Measurements from ENCODE around the gene AGAP1.

The AGAP1 gene

GRCh38 chr2:236114959-236115358 is 621.1 kb downstream of the AGAP1 start:
- H3K27me3 ChIP-seq (ENCODE audit: control insufficient read depth, insufficient read depth, low read length, poor library complexity, severe bottlenecking) = peaks cover 59% of the 10 kb centered on the region
- no peak overlapping the region for H3K4me3 ChIP-seq (ENCODE audit: insufficient read depth, low read depth, low read length)
- peaks cover 7% of the 10 kb centered on the region for H3K4me1 ChIP-seq (ENCODE audit: control insufficient read depth, insufficient read depth, low read length)
- no peaks in the 10 kb centered on the region for H3K9me3 ChIP-seq (ENCODE audit: control insufficient read depth, low read length)
- H3K36me3 ChIP-seq (ENCODE audit: control insufficient read depth, insufficient read depth, low read length) = no peaks in the 10 kb centered on the region
- 93% methylated on average over 15 of the region's 15 CpGs for WGBS, 2 experiments
- no peak overlapping the region for H3K27ac ChIP-seq (ENCODE audit: insufficient read depth, low read depth, low read length, poor library complexity, severe bottlenecking)

GRCh38 chr2:236117401-236117800 is 623.6 kb downstream of the AGAP1 start:
- WGBS, 2 experiments = 82 to 84% methylated on average over 10 of the region's 10 CpGs
- Histone ChIP-seq H3K27me3 (ENCODE audit: control insufficient read depth, insufficient read depth, low read length, poor library complexity, severe bottlenecking) (peaks cover 70% of the 10 kb centered on the region), H3K9me3 (ENCODE audit: control insufficient read depth, low read length) (no peaks in the 10 kb centered on the region), H3K36me3 (ENCODE audit: control insufficient read depth, insufficient read depth, low read length) (no peaks in the 10 kb centered on the region), H3K27ac (ENCODE audit: insufficient read depth, low read depth, low read length, poor library complexity, severe bottlenecking) (no peak overlapping the region), H3K4me1 (ENCODE audit: control insufficient read depth, insufficient read depth, low read length) (peaks cover 7% of the 10 kb centered on the region), H3K4me3 (ENCODE audit: insufficient read depth, low read depth, low read length) (no peak overlapping the region)

DNA sequence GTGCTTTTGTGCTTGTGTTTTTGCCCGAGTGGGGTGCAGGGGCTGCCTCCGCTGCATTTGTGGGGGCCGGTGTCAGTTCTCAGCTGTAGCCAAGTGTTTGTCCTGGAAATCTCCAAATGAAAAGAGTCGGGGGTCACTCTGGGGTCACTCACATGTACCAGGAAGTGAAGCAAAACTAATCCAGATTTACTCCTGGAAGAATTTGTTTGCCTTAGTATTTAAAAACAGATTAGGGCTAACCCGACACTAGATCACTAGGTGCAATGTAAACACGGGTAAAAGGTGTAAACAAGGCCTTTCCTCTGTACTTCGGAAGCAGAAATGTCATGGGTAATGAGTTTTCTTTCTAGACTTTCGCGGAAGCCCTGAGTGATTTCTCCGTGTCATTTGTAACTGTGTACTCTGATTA is 624.0 kb downstream of the AGAP1 start:
- WGBS, 2 experiments = 32 to 36% methylated on average over 10 of the region's 10 CpGs
- Histone ChIP-seq H3K27me3 (ENCODE audit: control insufficient read depth, insufficient read depth, low read length, poor library complexity, severe bottlenecking) (peaks cover 70% of the 10 kb centered on the region), H3K9me3 (ENCODE audit: control insufficient read depth, low read length) (no peaks in the 10 kb centered on the region), H3K36me3 (ENCODE audit: control insufficient read depth, insufficient read depth, low read length) (no peaks in the 10 kb centered on the region), H3K27ac (ENCODE audit: insufficient read depth, low read depth, low read length, poor library complexity, severe bottlenecking) (no peak overlapping the region), H3K4me3 (ENCODE audit: insufficient read depth, low read depth, low read length) (no peak overlapping the region), H3K4me1 (ENCODE audit: control insufficient read depth, insufficient read depth, low read length) (peaks cover 7% of the 10 kb centered on the region)

DNA sequence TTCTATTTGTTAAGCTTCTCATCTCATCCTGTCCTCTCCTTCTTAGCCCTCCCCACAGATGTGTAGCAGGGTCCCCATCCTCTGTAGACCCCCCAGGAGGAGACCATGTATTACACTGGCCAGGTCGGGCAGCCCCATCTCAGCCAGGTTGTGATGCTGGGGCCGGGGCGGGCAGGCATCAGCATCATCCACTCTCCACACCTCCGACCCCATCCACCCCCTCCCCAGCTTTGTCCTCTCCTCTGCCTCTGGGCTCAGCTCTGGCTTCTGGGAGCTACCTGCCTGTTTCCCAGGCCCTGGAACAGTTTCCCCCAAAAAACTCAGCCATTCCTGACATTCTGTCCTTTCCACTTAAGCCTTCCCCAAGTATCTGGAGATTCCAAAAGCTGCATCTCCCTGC is 625.2 kb downstream of the AGAP1 start:
- H3K4me3 ChIP-seq (ENCODE audit: insufficient read depth, low read depth, low read length) = no peak overlapping the region
- H3K27ac ChIP-seq (ENCODE audit: insufficient read depth, low read depth, low read length, poor library complexity, severe bottlenecking) = no peak overlapping the region
- H3K36me3 ChIP-seq (ENCODE audit: control insufficient read depth, insufficient read depth, low read length) = no peaks in the 10 kb centered on the region
- H3K27me3 ChIP-seq (ENCODE audit: control insufficient read depth, insufficient read depth, low read length, poor library complexity, severe bottlenecking) = peaks cover 63% of the 10 kb centered on the region
- H3K9me3 ChIP-seq (ENCODE audit: control insufficient read depth, low read length) = no peaks in the 10 kb centered on the region
- WGBS, 2 experiments = 84 to 87% methylated on average over 4 of the region's 4 CpGs
- H3K4me1 ChIP-seq (ENCODE audit: control insufficient read depth, insufficient read depth, low read length) = peaks cover 7% of the 10 kb centered on the region

DNA sequence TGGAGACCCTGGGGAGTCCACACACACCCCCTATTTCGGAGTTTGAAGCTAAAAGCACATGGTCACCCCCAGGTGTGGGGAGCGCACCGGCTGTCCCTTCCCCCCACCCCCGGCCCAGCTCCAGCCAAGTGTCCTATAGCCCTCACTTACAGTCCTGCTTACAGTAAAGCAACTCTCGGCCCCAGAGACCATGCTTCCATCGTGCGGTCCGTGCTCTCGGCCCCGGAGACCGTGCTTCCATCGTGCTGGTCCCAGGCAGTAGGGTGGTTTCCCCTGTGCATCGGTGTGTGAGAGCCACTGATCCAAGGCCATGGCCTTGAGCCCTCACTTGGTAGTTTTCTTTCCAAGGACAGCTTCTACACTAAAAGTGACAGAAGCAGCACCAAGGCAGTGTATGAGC is 625.6 kb downstream of the AGAP1 start:
- 88 to 89% methylated on average over 13 of the region's 13 CpGs for whole genome bisulfite sequencing, 2 experiments
- Histone ChIP-seq H3K4me3 (ENCODE audit: insufficient read depth, low read depth, low read length) (no peak overlapping the region), H3K27ac (ENCODE audit: insufficient read depth, low read depth, low read length, poor library complexity, severe bottlenecking) (no peak overlapping the region), H3K9me3 (ENCODE audit: control insufficient read depth, low read length) (no peaks in the 10 kb centered on the region), H3K4me1 (ENCODE audit: control insufficient read depth, insufficient read depth, low read length) (peaks cover 7% of the 10 kb centered on the region), H3K36me3 (ENCODE audit: control insufficient read depth, insufficient read depth, low read length) (no peaks in the 10 kb centered on the region), H3K27me3 (ENCODE audit: control insufficient read depth, insufficient read depth, low read length, poor library complexity, severe bottlenecking) (peaks cover 60% of the 10 kb centered on the region)

GRCh38 chr2:236120141-236120601 is 626.3 kb downstream of the AGAP1 start:
- Histone ChIP-seq H3K27ac (ENCODE audit: insufficient read depth, low read depth, low read length, poor library complexity, severe bottlenecking) (no peak overlapping the region), H3K9me3 (ENCODE audit: control insufficient read depth, low read length) (no peaks in the 10 kb centered on the region), H3K4me1 (ENCODE audit: control insufficient read depth, insufficient read depth, low read length) (peaks cover 7% of the 10 kb centered on the region), H3K27me3 (ENCODE audit: control insufficient read depth, insufficient read depth, low read length, poor library complexity, severe bottlenecking) (peaks cover 55% of the 10 kb centered on the region), H3K4me3 (ENCODE audit: insufficient read depth, low read depth, low read length) (no peak overlapping the region), H3K36me3 (ENCODE audit: control insufficient read depth, insufficient read depth, low read length) (peaks cover 4% of the 10 kb centered on the region)
- 91% methylated on average over 29 of the region's 29 CpGs for WGBS, 2 experiments

GRCh38 chr2:236120829-236121228 is 627.0 kb downstream of the AGAP1 start:
- Histone ChIP-seq H3K9me3 (ENCODE audit: control insufficient read depth, low read length) (no peaks in the 10 kb centered on the region), H3K27ac (ENCODE audit: insufficient read depth, low read depth, low read length, poor library complexity, severe bottlenecking) (no peak overlapping the region), H3K27me3 (ENCODE audit: control insufficient read depth, insufficient read depth, low read length, poor library complexity, severe bottlenecking) (peaks cover 52% of the 10 kb centered on the region), H3K4me3 (ENCODE audit: insufficient read depth, low read depth, low read length) (no peak overlapping the region), H3K36me3 (ENCODE audit: control insufficient read depth, insufficient read depth, low read length) (peaks cover 9% of the 10 kb centered on the region), H3K4me1 (ENCODE audit: control insufficient read depth, insufficient read depth, low read length) (peaks cover 7% of the 10 kb centered on the region)
- 82 to 84% methylated on average over 5 of the region's 5 CpGs for WGBS, 2 experiments

- H3K36me3 ChIP-seq (ENCODE audit: control insufficient read depth, insufficient read depth, low read length) = peaks cover 9% of the 10 kb centered on the region
- no peak overlapping the region for H3K4me3 ChIP-seq (ENCODE audit: insufficient read depth, low read depth, low read length)
- no peak overlapping the region for H3K27ac ChIP-seq (ENCODE audit: insufficient read depth, low read depth, low read length, poor library complexity, severe bottlenecking)
- 90% methylated on average over 6 to 7 of the region's 7 CpGs for WGBS, 2 experiments
- H3K27me3 ChIP-seq (ENCODE audit: control insufficient read depth, insufficient read depth, low read length, poor library complexity, severe bottlenecking) = peaks cover 45% of the 10 kb centered on the region
- H3K4me1 ChIP-seq (ENCODE audit: control insufficient read depth, insufficient read depth, low read length) = peaks cover 7% of the 10 kb centered on the region
- no peaks in the 10 kb centered on the region for H3K9me3 ChIP-seq (ENCODE audit: control insufficient read depth, low read length)
Measured at GRCh38 chr2:236121546-236121945, 627.7 kb downstream of the AGAP1 start.

- peaks cover 9% of the 10 kb centered on the region for H3K36me3 ChIP-seq (ENCODE audit: control insufficient read depth, insufficient read depth, low read length)
- 89 to 97% methylated on average over 3 of the region's 3 CpGs for WGBS, 2 experiments
- H3K9me3 ChIP-seq (ENCODE audit: control insufficient read depth, low read length) = no peaks in the 10 kb centered on the region
- no peak overlapping the region for H3K27ac ChIP-seq (ENCODE audit: insufficient read depth, low read depth, low read length, poor library complexity, severe bottlenecking)
- H3K27me3 ChIP-seq (ENCODE audit: control insufficient read depth, insufficient read depth, low read length, poor library complexity, severe bottlenecking) = peaks cover 38% of the 10 kb centered on the region
- H3K4me3 ChIP-seq (ENCODE audit: insufficient read depth, low read depth, low read length) = no peak overlapping the region
- H3K4me1 ChIP-seq (ENCODE audit: control insufficient read depth, insufficient read depth, low read length) = peaks cover 7% of the 10 kb centered on the region
Measured at GRCh38 chr2:236122236-236122635, 628.4 kb downstream of the AGAP1 start.

GRCh38 chr2:236123716-236124115 is 629.9 kb downstream of the AGAP1 start:
- Histone ChIP-seq H3K4me3 (ENCODE audit: insufficient read depth, low read depth, low read length) (no peak overlapping the region), H3K27ac (ENCODE audit: insufficient read depth, low read depth, low read length, poor library complexity, severe bottlenecking) (no peak overlapping the region), H3K4me1 (ENCODE audit: control insufficient read depth, insufficient read depth, low read length) (no peaks in the 10 kb centered on the region), H3K36me3 (ENCODE audit: control insufficient read depth, insufficient read depth, low read length) (peaks cover 9% of the 10 kb centered on the region), H3K27me3 (ENCODE audit: control insufficient read depth, insufficient read depth, low read length, poor library complexity, severe bottlenecking) (peaks cover 24% of the 10 kb centered on the region), H3K9me3 (ENCODE audit: control insufficient read depth, low read length) (no peaks in the 10 kb centered on the region)
- 96 to 97% methylated on average over 19 of the region's 19 CpGs for WGBS, 2 experiments
